HEK293 (cell line): Measurements from ENCODE around the gene CFAP299.

Source experiments
- CTCF ChIA-PET: fragments of 350-600 bp; formaldehyde crosslinking; extraction: SDS; loops from one replicate; lab custom pipeline; 2021; ENCODE audit warnings: antibody characterized with exemption; lab: Yijun Ruan, JAX
- POLR2A ChIA-PET: fragments of 300-600 bp; formaldehyde crosslinking; extraction: SDS; loops from one replicate; lab custom pipeline; 2020; ENCODE audit warnings: antibody characterized with exemption, inconsistent platforms; lab: Yijun Ruan, JAX
- H3K27ac ChIP-seq: fragments of 200-500 bp; sonication (Bioruptor generic); 2 replicates; pipeline ENCODE4 v1.5.1; 2014; ENCODE audit warnings: low read depth, low read length, control low read depth, inconsistent platforms; ENCODE audit errors: extremely low read depth
- H3K36me3 ChIP-seq, 2 experiments: fragments of 200-500 bp in 1 of 2; sonication (Bioruptor generic) in 1 of 2; 1 replicate in 1 of 2; 2 replicates in 1 of 2; pipeline ENCODE4 v1.5.1; 2014 to 2017; ENCODE audit warnings: inconsistent platforms in 2 of 2, low read length in 2 of 2; ENCODE audit not compliant: control insufficient read depth in 2 of 2, insufficient read depth in 1 of 2
- H3K4me1 ChIP-seq: fragments of 200-500 bp; sonication (Bioruptor generic); 2 replicates; pipeline ENCODE4 v1.5.1; 2014; ENCODE audit warnings: mild to moderate bottlenecking, low read length, inconsistent platforms; ENCODE audit not compliant: control insufficient read depth, insufficient read depth
- H3K4me3 ChIP-seq: 2 replicates; pipeline ENCODE4 v1.5.1; 2011; ENCODE audit warnings: low read depth, mild to moderate bottlenecking, control low read depth, low read length, moderate library complexity
- H3K9me3 ChIP-seq: fragments of 200-500 bp; sonication (Bioruptor generic); 2 replicates; pipeline ENCODE4 v1.5.1; 2014; ENCODE audit warnings: low read depth, low read length, inconsistent platforms; ENCODE audit not compliant: control insufficient read depth, insufficient read depth
- EGR2 ChIP-seq: fragments of 450-650 bp; formaldehyde crosslinking; IDR thresholded peaks from 2 replicates; pipeline ENCODE4 v1.5.1; 2016; ENCODE audit warnings: low read depth, missing biosample characterization, missing genetic modification characterization
- KLF7 ChIP-seq: fragments of 450-650 bp; formaldehyde crosslinking; IDR thresholded peaks from 2 replicates; pipeline ENCODE4 v1.5.1; 2016; ENCODE audit warnings: missing biosample characterization, missing genetic modification characterization, borderline replicate concordance
- PATZ1 ChIP-seq: fragments of 450-650 bp; formaldehyde crosslinking; IDR thresholded peaks from 2 replicates; pipeline ENCODE4 v1.5.1; 2016; ENCODE audit warnings: missing biosample characterization, missing genetic modification characterization
- REST ChIP-seq: fragments of 450-650 bp; formaldehyde crosslinking; IDR thresholded peaks from 2 replicates; pipeline ENCODE4 v1.5.1; 2016; ENCODE audit warnings: missing biosample characterization, missing genetic modification characterization
- SALL2 ChIP-seq: fragments of 450-650 bp; formaldehyde crosslinking; IDR thresholded peaks from 2 replicates; pipeline ENCODE4 v1.5.0; 2017; ENCODE audit warnings: missing biosample characterization, mild to moderate bottlenecking, missing genetic modification characterization, borderline replicate concordance
- ZBTB20 ChIP-seq: fragments of 450-650 bp; formaldehyde crosslinking; IDR thresholded peaks from 2 replicates; pipeline ENCODE4 v1.5.1; 2016; ENCODE audit warnings: missing biosample characterization, missing genetic modification characterization
- ZNF10 ChIP-seq: fragments of 450-650 bp; formaldehyde crosslinking; IDR thresholded peaks from 2 replicates; pipeline ENCODE4 v1.5.1; 2017; ENCODE audit warnings: missing biosample characterization, missing genetic modification characterization
- ZNF214 ChIP-seq: fragments of 450-650 bp; formaldehyde crosslinking; IDR thresholded peaks from 2 replicates; pipeline ENCODE4 v1.5.1; 2017; ENCODE audit warnings: missing biosample characterization, mild to moderate bottlenecking, missing genetic modification characterization, borderline replicate concordance
- ZNF510 ChIP-seq: fragments of 450-650 bp; formaldehyde crosslinking; IDR thresholded peaks from 2 replicates; pipeline ENCODE4 v1.5.1; 2018; ENCODE audit warnings: mild to moderate bottlenecking, missing genetic modification characterization, missing biosample characterization; ENCODE audit not compliant: insufficient replicate concordance
- ZNF548 ChIP-seq: fragments of 450-650 bp; formaldehyde crosslinking; IDR thresholded peaks from 2 replicates; pipeline ENCODE4 v1.5.1; 2016; ENCODE audit warnings: missing biosample characterization, missing genetic modification characterization
- ZNF596 ChIP-seq: fragments of 450-650 bp; IDR thresholded peaks from 2 replicates; pipeline ENCODE4 v1.5.0; 2018; ENCODE audit warnings: missing biosample characterization, mild to moderate bottlenecking, missing genetic modification characterization, moderate library complexity
- ZNF610 ChIP-seq: fragments of 450-650 bp; formaldehyde crosslinking; IDR thresholded peaks from 2 replicates; pipeline ENCODE4 v1.5.1; 2016; ENCODE audit warnings: missing biosample characterization, missing genetic modification characterization, borderline replicate concordance
- ZNF776 ChIP-seq: fragments of 450-650 bp; formaldehyde crosslinking; IDR thresholded peaks from 2 replicates; pipeline ENCODE4 v1.5.0; 2017; ENCODE audit warnings: missing biosample characterization, missing genetic modification characterization, borderline replicate concordance
- ZNF777 ChIP-seq: fragments of 450-650 bp; formaldehyde crosslinking; IDR thresholded peaks from 2 replicates; pipeline ENCODE4 v1.5.1; 2017; ENCODE audit warnings: missing biosample characterization, missing genetic modification characterization, borderline replicate concordance
- ZSCAN16 ChIP-seq: fragments of 450-650 bp; formaldehyde crosslinking; IDR thresholded peaks from 2 replicates; pipeline ENCODE4 v1.5.1; 2016; ENCODE audit warnings: missing biosample characterization, missing genetic modification characterization
- TF ChIP-seq, protein P1 (sequence below): fragments of 450-650 bp; formaldehyde crosslinking; IDR thresholded peaks from 2 replicates; pipeline ENCODE4 v1.5.1; 2016; ENCODE audit warnings: missing biosample characterization, missing genetic modification characterization

Gene CFAP299

GRCh38 chr4:80311130-80311529, 24.4 kb upstream of the CFAP299 start:
- ChIA-PET POLR2A (no interaction called here), CTCF (interaction anchor here (0.5 to 1.4 kb wide), 2 partner anchors 9 to 24 kb away, joined by 3 read pairs; partner anchors contain the start of gene CFAP299)
- Histone ChIP-seq H3K36me3 (no peaks in the 10 kb centered on the region), H3K4me3 (no peak overlapping the region), H3K27ac (no peak overlapping the region), H3K9me3 (no peaks in the 10 kb centered on the region), H3K4me1 (peaks cover 6% of the 10 kb centered on the region)
- TF ChIP-seq ZNF776 (tag by site-specific recombination), result no peak
- no peak for TF ChIP-seq ZNF510 (tag by site-specific recombination)
- no peak for TF ChIP-seq REST (tag by site-specific recombination)
- no peak for TF ChIP-seq ZNF777 (tag by site-specific recombination)
- no peak for TF ChIP-seq EGR2 (tag by site-specific recombination)
- TF ChIP-seq, protein P1, sequence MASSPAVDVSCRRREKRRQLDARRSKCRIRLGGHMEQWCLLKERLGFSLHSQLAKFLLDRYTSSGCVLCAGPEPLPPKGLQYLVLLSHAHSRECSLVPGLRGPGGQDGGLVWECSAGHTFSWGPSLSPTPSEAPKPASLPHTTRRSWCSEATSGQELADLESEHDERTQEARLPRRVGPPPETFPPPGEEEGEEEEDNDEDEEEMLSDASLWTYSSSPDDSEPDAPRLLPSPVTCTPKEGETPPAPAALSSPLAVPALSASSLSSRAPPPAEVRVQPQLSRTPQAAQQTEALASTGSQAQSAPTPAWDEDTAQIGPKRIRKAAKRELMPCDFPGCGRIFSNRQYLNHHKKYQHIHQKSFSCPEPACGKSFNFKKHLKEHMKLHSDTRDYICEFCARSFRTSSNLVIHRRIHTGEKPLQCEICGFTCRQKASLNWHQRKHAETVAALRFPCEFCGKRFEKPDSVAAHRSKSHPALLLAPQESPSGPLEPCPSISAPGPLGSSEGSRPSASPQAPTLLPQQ (tag by site-specific recombination), result no peak
- TF ChIP-seq ZNF214 (tag by site-specific recombination), result no peak
- TF ChIP-seq ZSCAN16 (tag by site-specific recombination), result no peak
- TF ChIP-seq ZNF610, result no peak
- TF ChIP-seq ZNF548 (tag by site-specific recombination), result no peak
- TF ChIP-seq ZNF10 (tag by site-specific recombination), result no peak
- no peak for TF ChIP-seq KLF7 (tag by site-specific recombination)
- TF ChIP-seq ZBTB20 (tag by site-specific recombination), result no peak
- no peak for TF ChIP-seq PATZ1 (tag by site-specific recombination)

DNA sequence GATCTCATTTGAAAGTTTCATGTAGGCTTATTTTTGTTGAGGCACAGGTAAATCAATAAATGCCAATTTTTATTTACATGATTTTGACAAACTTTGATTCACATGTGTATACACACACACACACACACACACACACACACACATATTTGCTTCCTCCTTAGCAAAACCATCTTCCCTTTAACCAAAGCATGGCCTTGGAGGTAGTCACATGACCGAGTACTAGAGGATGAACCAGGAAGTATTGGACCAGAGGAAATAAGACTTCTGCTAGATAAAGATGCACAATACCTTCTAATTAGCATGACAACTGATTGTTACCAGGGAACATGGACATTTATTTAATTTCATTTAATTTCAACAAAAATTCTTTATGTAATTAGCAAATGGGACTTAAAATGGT, 23.4 kb upstream of the CFAP299 start:
- ChIA-PET CTCF (no interaction called here), POLR2A (no interaction called here)
- Histone ChIP-seq H3K27ac (no peak overlapping the region), H3K4me1 (peaks cover 2% of the 10 kb centered on the region; the same call in 1 of the 2 replicates), H3K36me3 (no peaks in the 10 kb centered on the region), H3K4me3 (no peak overlapping the region), H3K9me3 (no peaks in the 10 kb centered on the region)
- no peak for TF ChIP-seq ZNF596
- TF ChIP-seq SALL2, result no peak
